ENCODE results near the gene EPHB2.
"Not testable (repeated sequence)": the region's sequence is repeated elsewhere in the genome, so short reads cannot be mapped to it uniquely, and the experiment has no call there.

EPHB2 gene

DNA sequence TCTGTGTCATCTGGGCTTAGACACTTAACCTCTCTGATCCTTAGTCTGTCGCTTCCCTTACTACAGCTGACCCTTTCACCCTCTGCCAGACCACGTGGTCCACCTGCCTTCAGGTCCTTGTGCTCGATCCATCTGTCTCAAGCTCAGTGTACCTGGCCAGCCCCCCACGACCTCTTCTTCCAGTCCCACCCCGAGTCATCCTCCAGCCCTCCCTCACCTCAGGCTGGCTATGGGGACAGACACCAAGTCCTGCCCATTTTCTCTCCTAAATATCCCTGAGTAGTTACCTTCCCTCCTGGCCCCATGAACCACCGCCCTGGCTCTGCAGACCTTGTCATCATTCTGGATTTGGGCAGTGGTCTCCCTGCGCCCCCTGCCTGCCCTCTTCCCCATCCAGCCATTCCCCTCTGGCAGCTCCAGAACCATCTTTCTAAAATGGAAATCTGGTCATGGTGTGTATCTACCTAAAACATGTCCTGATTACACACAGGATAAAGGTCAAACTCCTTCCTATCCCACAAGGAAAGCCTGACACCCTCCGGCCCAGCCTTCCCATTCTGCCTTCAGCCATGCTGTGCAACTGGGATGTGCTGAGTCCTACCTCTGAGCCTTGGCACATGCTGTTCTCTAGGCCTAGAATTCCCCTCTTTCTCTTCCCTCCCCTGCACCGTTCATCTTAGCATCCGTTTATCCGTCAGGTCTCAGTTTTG is 107.6 kb downstream of the EPHB2 start:
- no peak for DNase-seq (ENCODE audit: low read depth in 2 of 2)

DNA sequence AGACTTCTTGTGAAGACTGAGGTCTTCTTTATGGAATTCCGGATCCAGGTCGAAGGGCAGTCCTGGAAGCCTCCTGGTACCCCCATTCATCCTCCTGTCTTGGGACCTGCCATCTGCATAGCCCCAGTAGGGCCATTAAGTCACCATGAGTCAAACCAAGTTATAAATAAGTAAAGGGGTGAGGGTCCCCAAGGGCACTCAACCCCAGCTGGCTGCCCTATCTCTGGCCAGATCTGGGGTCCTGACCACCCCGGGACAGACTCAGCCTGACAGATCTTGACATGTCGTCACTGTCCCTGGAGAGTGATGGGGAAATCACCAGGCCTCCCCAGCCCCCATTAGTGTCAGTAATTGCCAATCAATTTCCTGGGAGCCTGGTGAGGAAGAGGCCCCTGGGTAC is 108.7 kb downstream of the EPHB2 start:
- no peak for DNase-seq (ENCODE audit: low read depth in 2 of 2)

DNA sequence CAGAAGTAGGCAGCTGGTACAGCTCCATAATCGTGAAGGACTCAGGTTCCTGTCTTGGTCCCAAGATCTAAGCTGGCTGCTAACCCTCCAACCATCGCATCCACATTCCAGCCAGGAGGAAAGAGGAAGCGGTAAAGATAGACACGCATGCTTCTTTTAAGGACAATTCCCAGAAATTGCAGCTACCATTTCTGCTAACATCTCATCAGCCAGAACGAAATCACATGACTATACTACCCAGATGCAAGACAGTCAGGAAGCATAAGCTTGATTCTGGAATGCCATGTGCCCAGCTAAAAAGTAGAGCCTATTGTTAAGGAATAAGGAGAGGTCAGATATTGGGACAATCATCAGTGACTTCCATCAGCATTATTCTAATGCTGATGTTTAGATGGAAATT is 110.4 kb downstream of the EPHB2 start:
- no peak for DNase-seq (ENCODE audit: low read depth in 2 of 2)

DNA sequence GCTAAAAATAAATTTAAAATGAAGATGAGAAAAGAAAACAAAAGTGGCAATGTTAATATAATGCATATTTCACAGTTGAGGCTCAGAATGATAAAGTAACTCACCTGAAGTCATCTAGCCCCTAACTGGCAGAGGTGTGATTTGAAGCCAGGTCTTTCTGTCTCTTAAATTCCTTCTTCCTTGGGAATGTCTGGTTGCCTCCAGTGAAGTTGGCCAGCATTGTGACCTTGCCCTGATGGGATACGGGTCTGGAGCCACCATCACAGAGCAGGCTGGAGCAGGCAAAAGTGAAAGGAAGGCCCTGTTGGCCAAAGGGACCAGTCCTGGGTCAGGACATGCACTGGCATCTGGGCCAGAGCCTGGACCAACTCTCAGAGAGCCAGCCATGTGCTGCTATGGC is 111.7 kb downstream of the EPHB2 start:
- DNase-seq (ENCODE audit: low read depth in 2 of 2): no peak

- DNase-seq (ENCODE audit: low read depth in 2 of 2): no peak
Measured at GRCh38 chr1:22824466-22824865, 113.8 kb downstream of the EPHB2 start.

DNA sequence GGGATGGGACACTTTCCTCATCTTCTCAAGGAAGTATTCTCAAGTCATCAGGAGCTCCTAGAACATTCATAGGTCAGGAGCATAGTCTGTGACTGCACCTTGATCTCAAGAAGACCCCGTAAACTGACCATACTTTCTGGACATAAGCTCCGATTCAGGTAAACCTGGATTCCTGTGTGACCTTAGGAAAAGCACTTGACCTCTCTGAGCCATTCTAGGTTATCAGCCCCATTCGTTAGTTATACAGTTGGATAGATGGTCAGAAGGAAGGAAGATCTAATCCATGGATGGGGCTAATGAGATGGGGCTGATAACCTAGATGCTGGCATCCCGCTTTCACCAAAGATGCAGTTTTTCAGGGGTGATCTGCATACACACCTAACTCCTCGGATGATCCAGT is 114.3 kb downstream of the EPHB2 start:
- DNase-seq (ENCODE audit: low read depth in 2 of 2): no peak

DNA sequence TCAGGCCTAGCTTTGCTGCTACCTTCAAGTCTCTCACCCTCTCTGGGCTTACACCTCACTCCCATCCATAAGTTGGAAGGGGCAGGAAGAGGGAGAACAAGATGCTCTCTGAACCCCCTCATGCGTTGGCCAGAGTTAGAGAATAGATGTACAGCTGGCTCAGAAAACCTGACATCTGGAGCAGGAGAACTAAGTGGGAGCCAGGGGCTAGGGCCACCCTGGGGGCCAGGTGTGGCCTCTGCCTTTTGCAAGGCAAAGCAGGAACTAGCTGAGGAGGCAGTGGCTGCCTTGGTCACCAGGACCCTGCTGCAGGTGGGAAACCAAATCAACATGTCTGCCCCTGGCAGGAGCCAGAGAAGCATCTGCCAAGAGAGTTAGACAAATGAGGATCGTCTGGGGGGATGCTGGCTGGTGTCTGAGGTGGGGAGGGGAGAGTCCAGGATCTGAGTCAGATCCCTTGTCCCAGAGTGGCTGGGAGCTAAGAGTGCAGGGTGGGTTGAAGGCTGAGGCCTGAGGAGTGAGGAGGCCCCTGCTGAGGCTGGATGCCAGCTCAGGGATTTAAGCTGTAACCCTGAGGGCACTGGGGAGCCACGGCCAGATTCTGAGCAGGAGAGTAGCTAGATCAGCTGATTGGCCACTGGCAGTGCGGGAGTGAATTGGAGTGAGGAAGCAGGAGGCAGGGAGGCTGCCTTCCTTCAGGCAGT is 115.0 kb downstream of the EPHB2 start:
- no peak for DNase-seq (ENCODE audit: low read depth in 2 of 2)

- no peak for DNase-seq (ENCODE audit: low read depth in 2 of 2)
Measured at GRCh38 chr1:22826604-22827580, 116.3 kb downstream of the EPHB2 start.

GRCh38 chr1:22827666-22828483 is 117.2 kb downstream of the EPHB2 start:
- DNase-seq (ENCODE audit: low read depth in 2 of 2): no peak

GRCh38 chr1:22828484-22829308 is 118.1 kb downstream of the EPHB2 start:
- DNase-seq (ENCODE audit: low read depth in 2 of 2): no peak

GRCh38 chr1:22829309-22829989 is 118.8 kb downstream of the EPHB2 start:
- DNase-seq (ENCODE audit: low read depth in 2 of 2): no peak

DNA sequence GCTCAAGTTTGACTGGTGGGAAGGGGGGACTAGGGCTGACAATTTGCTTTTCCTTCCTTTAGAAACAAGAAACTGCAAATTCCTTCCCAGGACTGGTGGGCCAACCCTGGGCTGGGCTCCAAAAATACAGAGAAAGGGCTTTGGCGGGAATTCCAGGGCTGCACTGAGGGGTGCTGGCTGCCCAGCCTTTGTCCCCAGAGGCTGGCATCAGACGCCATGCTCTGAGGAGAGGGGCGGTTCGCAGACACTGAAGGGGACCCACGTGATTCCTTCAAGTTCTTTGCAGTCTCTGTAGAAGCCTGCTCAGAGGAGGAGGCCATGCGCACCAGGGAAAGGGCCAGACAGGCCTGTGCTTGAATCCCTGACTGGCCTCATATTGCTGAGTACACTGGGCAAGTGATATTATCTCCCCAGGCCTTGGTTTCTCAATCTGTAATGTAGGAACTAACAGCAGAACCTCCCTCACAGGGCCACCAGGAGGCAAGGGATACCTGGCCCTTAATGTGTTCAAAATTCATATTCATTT is 119.5 kb downstream of the EPHB2 start:
- no peak for DNase-seq (ENCODE audit: low read depth in 2 of 2)

DNA sequence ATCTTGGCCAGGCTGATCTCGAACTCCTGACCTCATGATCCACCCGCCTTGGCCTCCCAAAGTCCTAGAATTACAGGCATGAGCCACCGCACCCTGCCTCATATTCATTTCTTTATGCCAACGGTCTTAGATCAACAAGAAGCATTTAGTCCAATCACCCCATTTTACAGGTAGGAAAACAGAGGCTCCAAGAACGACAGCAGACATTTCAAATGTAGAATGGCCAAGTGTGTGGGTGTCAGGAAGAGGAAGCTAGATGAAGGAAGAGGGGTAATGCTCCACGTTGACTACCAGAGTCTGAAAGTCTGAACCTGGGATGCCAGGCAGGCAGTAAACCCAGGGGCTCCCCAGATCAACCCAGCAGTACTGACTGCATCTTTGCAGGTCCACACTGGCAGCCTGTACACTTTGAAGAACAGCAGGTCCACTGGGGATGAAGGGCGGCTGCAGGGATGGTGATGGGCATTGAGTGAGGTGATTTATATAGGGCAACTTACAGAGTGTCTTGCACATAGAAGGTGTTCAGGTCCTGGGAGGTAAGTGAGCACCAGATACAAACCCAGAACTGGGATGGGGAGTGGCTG is 120.2 kb downstream of the EPHB2 start:
- DNase-seq (ENCODE audit: low read depth in 2 of 2): no peak

- DNase-seq (ENCODE audit: low read depth in 2 of 2): no peak
Measured at GRCh38 chr1:22831729-22832413, 121.2 kb downstream of the EPHB2 start.

GRCh38 chr1:22832414-22832786 is 121.8 kb downstream of the EPHB2 start:
- no peak for DNase-seq (ENCODE audit: low read depth in 2 of 2)

GRCh38 chr1:22833699-22834098 is 123.1 kb downstream of the EPHB2 start:
- no peak for DNase-seq (ENCODE audit: low read depth in 2 of 2)

DNA sequence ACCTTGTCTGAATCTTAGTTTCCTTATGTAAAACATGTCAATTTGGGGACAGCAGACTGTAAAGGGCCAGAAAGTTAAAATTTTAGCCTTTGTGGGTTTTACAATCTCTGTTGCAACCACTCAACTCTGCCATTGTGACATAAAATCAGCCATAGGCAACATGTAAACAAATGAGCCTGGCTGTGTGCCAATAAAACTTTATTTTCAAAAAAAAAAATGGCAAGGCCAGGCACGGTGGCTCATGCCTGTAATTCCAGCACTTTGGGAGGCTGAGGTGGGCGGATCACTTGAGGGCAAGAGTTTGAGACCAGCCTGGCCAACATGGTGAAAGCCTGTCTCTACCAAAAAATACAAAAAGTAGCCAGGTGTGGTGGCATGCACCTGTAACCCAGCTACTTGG is 123.8 kb downstream of the EPHB2 start:
- not testable (repeated sequence) for DNase-seq (ENCODE audit: low read depth in 2 of 2)

GRCh38 chr1:22835636-22836319 is 125.1 kb downstream of the EPHB2 start:
- DNase-seq (ENCODE audit: low read depth in 2 of 2): no peak

All from stimulated activated CD4-positive, alpha-beta T cell treated with anti-CD3 and anti-CD28 coated beads, Interleukin-1b, Interleukin-23, amount 100 ng/mL, for 1 hour (primary cell).